WI38 (cell line): ENCODE data around the gene HMCN1.

Experiments
- H3K4me3 ChIP-seq: 2 replicates; pipeline ENCODE4 v1.5.1; 2011; ENCODE audit warnings: low read depth, mild to moderate bottlenecking, control low read depth, low read length
- CTCF ChIP-seq: IDR thresholded peaks from 2 replicates; pipeline ENCODE4 v1.5.1; 2012; ENCODE audit warnings: low read depth, mild to moderate bottlenecking, control low read depth, low read length

Gene HMCN1

GRCh38 chr1:186225096-186225495 lies 490.9 kb downstream of the HMCN1 start:
- TF ChIP-seq CTCF, result no peak
- no peak overlapping the region for H3K4me3 ChIP-seq

- TF ChIP-seq CTCF, result no peak
- no peak overlapping the region for H3K4me3 ChIP-seq
These were observed 494.6 kb downstream of the HMCN1 start for GRCh38 chr1:186228749-186229148.

- no peak overlapping the region for H3K4me3 ChIP-seq
- TF ChIP-seq CTCF, result no peak
These were observed 497.8 kb downstream of the HMCN1 start for GRCh38 chr1:186231861-186232436.

- TF ChIP-seq CTCF, result no peak
- H3K4me3 ChIP-seq, result no peak overlapping the region
These were observed 500.9 kb downstream of the HMCN1 start for GRCh38 chr1:186234976-186235686.

GRCh38 chr1:186235696-186236095 lies 501.5 kb downstream of the HMCN1 start:
- TF ChIP-seq CTCF, result no peak
- no peak overlapping the region for H3K4me3 ChIP-seq

GRCh38 chr1:186236921-186237320 lies 502.7 kb downstream of the HMCN1 start:
- TF ChIP-seq CTCF, result no peak
- no peak overlapping the region for H3K4me3 ChIP-seq

- TF ChIP-seq CTCF, result no peak
- H3K4me3 ChIP-seq, result no peak overlapping the region
These were observed 505.0 kb downstream of the HMCN1 start for GRCh38 chr1:186239171-186239570.
